Measurements from ENCODE around the gene USP9X.

DNA sequence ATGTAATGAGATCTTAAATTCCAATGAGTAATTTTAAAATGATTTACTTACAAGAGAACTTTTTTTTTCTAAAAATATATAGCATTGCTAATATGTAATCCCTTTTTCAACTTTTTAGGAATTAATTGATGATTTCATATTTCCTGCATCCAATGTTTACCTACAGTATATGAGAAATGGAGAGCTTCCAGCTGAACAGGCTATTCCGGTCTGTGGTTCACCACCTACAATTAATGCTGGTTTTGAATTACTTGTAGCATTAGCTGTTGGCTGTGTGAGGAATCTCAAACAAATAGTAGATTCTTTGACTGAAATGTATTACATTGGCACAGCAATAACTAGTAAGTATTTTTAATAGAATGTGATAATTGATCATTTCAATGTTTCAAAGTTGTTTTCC lies 113.2 kb downstream of the USP9X start:
- TF ChIP-seq, protein P1, sequence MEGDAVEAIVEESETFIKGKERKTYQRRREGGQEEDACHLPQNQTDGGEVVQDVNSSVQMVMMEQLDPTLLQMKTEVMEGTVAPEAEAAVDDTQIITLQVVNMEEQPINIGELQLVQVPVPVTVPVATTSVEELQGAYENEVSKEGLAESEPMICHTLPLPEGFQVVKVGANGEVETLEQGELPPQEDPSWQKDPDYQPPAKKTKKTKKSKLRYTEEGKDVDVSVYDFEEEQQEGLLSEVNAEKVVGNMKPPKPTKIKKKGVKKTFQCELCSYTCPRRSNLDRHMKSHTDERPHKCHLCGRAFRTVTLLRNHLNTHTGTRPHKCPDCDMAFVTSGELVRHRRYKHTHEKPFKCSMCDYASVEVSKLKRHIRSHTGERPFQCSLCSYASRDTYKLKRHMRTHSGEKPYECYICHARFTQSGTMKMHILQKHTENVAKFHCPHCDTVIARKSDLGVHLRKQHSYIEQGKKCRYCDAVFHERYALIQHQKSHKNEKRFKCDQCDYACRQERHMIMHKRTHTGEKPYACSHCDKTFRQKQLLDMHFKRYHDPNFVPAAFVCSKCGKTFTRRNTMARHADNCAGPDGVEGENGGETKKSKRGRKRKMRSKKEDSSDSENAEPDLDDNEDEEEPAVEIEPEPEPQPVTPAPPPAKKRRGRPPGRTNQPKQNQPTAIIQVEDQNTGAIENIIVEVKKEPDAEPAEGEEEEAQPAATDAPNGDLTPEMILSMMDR (conservative IDR thresholded peaks at IDR 0.05 in 1 of 2, IDR thresholded peaks at IDR 0.05 in 1 of 2; ENCODE audit: low read depth in 1 of 2, low read length in 2 of 2) = no peak
- no peak for TF ChIP-seq EZH2 (IDR thresholded peaks at IDR 0.05; ENCODE audit: low read length, missing control alignments)

Data from fibroblast of lung (primary cell).